Progenitor cell of endocrine pancreas (in vitro differentiated cells): ENCODE results near the gene BAIAP2L1. TPM values are rescaled to one million over a fixed set of nuclear protein-coding genes. Genes with fewer than 3 reads are reported as not detected.

ENCODE experiments used
- DNase-seq: peaks from one replicate; pipeline ENCODE4 v3.0.0; 2021; ENCODE audit warnings: low spot score; ENCODE audit not compliant: unreplicated experiment
- H3K27ac Mint-ChIP-seq: 2 replicates; pipeline ENCODE4 v1.8.0; 2021; ENCODE audit warnings: mild to moderate bottlenecking, moderate library complexity, mixed read lengths
- H3K27me3 Mint-ChIP-seq: 2 replicates; pipeline ENCODE4 v1.8.0; 2021; ENCODE audit warnings: mixed read lengths
- H3K36me3 Mint-ChIP-seq: 2 replicates; pipeline ENCODE4 v1.8.0; 2022; ENCODE audit warnings: mixed read lengths; ENCODE audit not compliant: insufficient read depth
- H3K4me1 Mint-ChIP-seq: 2 replicates; pipeline ENCODE4 v1.8.0; 2021; ENCODE audit warnings: low read depth, mixed read lengths
- H3K4me3 Mint-ChIP-seq: 2 replicates; pipeline ENCODE4 v1.8.0; 2021; ENCODE audit warnings: low read depth, mild to moderate bottlenecking, moderate library complexity, mixed read lengths
- H3K9me3 Mint-ChIP-seq: 2 replicates; pipeline ENCODE4 v1.8.0; 2021; ENCODE audit warnings: low read depth, mixed read lengths
- total RNA-seq: library from RNA; stranded (reverse); gene quantifications from 2 replicates; pipeline ENCODE4 v1.2.1, GENCODE V29; 2021
- TF ChIP-seq, protein P1 (sequence below): fragments of 200-600 bp; sonication (generic); IDR thresholded peaks from one replicate; pipeline ENCODE4 v1.5.0; 2021; ENCODE audit warnings: antibody characterized with exemption, mild to moderate bottlenecking; ENCODE audit not compliant: unreplicated experiment

Gene BAIAP2L1
- total RNA-seq, 1 donor from 2014 or later, result 34.2 TPM

DNA sequence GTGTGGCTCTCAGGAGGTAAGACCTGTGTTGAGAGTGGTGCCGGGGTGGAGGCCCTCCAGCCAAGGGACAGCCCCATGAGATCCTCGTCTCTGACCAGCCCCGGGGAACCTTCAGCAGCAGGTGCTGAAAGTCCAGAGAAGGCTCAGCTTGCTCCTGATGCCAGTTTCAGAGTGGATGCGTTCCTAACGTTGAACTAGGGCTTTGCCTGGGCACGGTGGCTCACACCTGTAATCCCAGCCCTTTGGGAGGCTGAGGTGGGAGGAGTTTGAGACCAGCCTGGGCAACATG lies 45.7 kb downstream of the BAIAP2L1 start:
- H3K9me3 Mint-ChIP-seq, result no peaks in the 10 kb centered on the region
- TF ChIP-seq, protein P1, sequence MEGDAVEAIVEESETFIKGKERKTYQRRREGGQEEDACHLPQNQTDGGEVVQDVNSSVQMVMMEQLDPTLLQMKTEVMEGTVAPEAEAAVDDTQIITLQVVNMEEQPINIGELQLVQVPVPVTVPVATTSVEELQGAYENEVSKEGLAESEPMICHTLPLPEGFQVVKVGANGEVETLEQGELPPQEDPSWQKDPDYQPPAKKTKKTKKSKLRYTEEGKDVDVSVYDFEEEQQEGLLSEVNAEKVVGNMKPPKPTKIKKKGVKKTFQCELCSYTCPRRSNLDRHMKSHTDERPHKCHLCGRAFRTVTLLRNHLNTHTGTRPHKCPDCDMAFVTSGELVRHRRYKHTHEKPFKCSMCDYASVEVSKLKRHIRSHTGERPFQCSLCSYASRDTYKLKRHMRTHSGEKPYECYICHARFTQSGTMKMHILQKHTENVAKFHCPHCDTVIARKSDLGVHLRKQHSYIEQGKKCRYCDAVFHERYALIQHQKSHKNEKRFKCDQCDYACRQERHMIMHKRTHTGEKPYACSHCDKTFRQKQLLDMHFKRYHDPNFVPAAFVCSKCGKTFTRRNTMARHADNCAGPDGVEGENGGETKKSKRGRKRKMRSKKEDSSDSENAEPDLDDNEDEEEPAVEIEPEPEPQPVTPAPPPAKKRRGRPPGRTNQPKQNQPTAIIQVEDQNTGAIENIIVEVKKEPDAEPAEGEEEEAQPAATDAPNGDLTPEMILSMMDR, result no peak
- H3K27ac Mint-ChIP-seq, result no peak overlapping the region
- H3K4me3 Mint-ChIP-seq, result no peak overlapping the region
- H3K27me3 Mint-ChIP-seq, result no peaks in the 10 kb centered on the region
- peaks cover 23% of the 10 kb centered on the region for H3K36me3 Mint-ChIP-seq
- no peaks in the 10 kb centered on the region for H3K4me1 Mint-ChIP-seq
- no peak for DNase-seq

DNA sequence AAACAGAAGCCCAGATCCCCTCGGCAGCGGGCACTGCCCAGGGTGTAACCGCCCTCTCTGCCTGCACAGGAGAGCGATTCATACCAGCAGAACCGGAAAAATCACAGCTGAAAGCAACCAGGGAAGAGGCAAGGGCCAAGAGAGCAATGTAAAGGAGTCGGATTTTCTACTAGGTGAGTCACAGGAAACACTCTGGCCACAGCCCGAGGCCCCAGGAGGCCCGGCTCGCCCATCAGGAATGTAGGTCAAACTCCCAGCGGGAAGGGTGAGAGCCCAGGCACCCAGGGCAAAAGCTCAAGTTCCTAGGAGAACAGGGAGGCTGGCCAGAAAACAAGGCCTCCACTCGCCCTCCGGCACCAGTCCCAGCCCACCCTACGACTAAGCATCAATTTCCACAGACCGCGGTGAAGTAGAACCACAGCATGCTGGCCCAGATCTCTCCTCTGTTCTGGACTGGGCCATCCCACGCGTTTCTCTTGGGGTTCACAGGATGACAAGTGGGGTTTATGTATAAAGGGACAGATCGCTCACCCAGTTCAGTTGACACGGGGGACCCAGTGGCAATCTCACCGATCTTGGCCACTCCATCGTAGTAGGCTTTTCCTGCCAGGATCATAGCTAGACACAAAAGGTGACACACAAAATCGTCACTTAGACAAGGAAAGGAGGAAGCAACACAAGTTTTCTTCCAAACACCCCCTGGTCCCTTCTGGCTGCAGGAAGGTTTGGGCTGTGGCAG lies 46.2 kb downstream of the BAIAP2L1 start:
- TF ChIP-seq, protein P1, result no peak
- no peak for DNase-seq
- no peak overlapping the region for H3K27ac Mint-ChIP-seq
- no peaks in the 10 kb centered on the region for H3K4me1 Mint-ChIP-seq
- H3K4me3 Mint-ChIP-seq, result no peak overlapping the region
- peaks cover 22% of the 10 kb centered on the region for H3K36me3 Mint-ChIP-seq
- no peaks in the 10 kb centered on the region for H3K27me3 Mint-ChIP-seq
- H3K9me3 Mint-ChIP-seq, result no peaks in the 10 kb centered on the region

DNA sequence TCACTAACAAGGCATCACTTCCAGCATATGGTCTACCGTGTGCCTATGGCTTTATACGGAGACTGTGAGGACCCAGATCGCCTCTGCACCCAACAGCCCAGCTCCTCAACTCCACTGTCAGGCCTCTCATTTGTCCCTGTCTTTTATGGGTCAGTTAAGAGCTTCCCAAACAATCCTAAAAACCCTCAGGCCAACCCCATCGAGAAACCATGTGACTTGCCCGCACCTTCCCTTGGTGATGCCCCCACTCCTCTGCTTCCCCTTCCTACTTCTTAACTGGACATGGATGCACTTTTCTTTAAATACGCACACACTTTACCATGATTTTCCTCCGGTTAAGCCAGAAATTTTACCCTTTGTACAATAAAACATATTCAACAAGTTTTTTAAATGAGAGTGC lies 46.8 kb downstream of the BAIAP2L1 start:
- no peak overlapping the region for H3K4me3 Mint-ChIP-seq
- H3K27ac Mint-ChIP-seq, result no peak overlapping the region
- H3K4me1 Mint-ChIP-seq, result no peaks in the 10 kb centered on the region
- no peaks in the 10 kb centered on the region for H3K27me3 Mint-ChIP-seq
- TF ChIP-seq, protein P1, result no peak
- peaks cover 23% of the 10 kb centered on the region for H3K36me3 Mint-ChIP-seq
- DNase-seq, result no peak
- H3K9me3 Mint-ChIP-seq, result no peaks in the 10 kb centered on the region

DNA sequence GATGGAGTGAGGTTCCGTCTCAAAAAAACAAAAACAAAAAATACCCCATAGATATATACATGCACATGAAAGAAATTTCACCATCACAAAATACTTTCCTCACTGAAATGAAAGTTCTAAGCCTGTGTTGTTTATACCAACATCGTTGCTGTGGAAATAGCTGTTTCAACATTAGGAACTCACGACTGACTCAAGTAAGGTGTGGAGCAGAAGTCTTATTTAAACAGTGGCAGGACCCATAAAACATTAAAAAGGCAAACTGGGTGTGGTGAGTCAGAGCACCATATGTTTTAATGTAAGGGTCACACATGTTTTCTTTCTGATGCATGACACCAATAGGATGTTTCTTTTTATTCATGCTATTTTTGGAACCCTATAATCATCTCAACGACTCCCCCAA lies 48.3 kb downstream of the BAIAP2L1 start:
- Mint-ChIP-seq H3K36me3 (peaks cover 21% of the 10 kb centered on the region), H3K9me3 (no peaks in the 10 kb centered on the region), H3K4me3 (no peak overlapping the region), H3K27me3 (no peaks in the 10 kb centered on the region), H3K4me1 (no peaks in the 10 kb centered on the region), H3K27ac (no peak overlapping the region)
- TF ChIP-seq, protein P1, result no peak
- DNase-seq, result no peak

DNA sequence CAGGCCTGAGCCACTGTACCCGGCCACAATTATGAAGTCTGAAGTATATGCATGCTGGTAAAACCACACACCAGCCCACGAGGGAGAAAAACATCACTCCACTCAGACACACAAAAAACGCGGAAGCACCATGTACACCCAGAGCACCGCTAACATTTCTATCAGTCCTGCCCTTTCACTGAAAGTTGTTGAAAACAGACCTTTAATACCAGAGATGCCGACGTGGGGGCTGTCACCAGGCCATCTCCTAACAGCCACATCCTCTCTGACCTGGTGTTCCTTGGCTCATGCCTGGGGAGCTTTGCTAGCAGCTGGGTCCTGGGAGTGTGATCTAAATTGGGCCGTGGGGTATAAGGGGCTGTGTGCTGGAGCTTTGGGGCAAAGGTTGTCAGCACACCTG lies 49.8 kb downstream of the BAIAP2L1 start:
- H3K4me1 Mint-ChIP-seq, result no peaks in the 10 kb centered on the region
- H3K27ac Mint-ChIP-seq, result no peak overlapping the region
- H3K27me3 Mint-ChIP-seq, result peaks cover 3% of the 10 kb centered on the region
- H3K4me3 Mint-ChIP-seq, result no peak overlapping the region
- H3K36me3 Mint-ChIP-seq, result peaks cover 20% of the 10 kb centered on the region
- H3K9me3 Mint-ChIP-seq, result no peaks in the 10 kb centered on the region
- no peak for DNase-seq
- TF ChIP-seq, protein P1, result no peak
